Measurements from ENCODE around the gene NUP37.

DNA sequence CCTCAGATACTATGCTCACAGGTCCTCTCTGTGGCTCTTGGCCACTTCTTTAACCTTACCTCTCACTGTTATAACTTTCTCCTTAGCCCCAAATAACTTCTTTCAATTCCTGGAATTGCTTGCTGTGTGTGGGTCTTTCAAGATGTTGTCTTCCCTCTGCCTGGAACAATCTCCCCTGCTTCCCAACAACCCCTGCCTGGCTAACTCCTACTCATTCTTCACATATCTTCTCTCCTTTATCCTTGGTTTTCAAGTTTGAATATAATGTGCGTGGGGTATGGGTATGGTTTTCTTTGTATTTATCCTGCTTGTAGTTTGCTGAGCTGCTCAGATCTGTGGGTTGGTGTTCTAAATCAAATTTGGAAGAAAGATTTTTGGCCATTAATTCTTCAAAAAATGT is 55.4 kb downstream of the NUP37 start:
- TF ChIP-seq, protein P1, sequence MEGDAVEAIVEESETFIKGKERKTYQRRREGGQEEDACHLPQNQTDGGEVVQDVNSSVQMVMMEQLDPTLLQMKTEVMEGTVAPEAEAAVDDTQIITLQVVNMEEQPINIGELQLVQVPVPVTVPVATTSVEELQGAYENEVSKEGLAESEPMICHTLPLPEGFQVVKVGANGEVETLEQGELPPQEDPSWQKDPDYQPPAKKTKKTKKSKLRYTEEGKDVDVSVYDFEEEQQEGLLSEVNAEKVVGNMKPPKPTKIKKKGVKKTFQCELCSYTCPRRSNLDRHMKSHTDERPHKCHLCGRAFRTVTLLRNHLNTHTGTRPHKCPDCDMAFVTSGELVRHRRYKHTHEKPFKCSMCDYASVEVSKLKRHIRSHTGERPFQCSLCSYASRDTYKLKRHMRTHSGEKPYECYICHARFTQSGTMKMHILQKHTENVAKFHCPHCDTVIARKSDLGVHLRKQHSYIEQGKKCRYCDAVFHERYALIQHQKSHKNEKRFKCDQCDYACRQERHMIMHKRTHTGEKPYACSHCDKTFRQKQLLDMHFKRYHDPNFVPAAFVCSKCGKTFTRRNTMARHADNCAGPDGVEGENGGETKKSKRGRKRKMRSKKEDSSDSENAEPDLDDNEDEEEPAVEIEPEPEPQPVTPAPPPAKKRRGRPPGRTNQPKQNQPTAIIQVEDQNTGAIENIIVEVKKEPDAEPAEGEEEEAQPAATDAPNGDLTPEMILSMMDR (IDR thresholded peaks at IDR 0.05) = no peak
- no peak for TF ChIP-seq POLR2A (IDR thresholded peaks at IDR 0.05)
